ENCODE measurements around the gene AP1AR. TPM values are rescaled to one million over a fixed set of nuclear protein-coding genes. Genes with fewer than 3 reads are reported as not detected.

AP1AR gene
- polyA plus RNA-seq, 1 donor from 2014 or later: 143 TPM

DNA sequence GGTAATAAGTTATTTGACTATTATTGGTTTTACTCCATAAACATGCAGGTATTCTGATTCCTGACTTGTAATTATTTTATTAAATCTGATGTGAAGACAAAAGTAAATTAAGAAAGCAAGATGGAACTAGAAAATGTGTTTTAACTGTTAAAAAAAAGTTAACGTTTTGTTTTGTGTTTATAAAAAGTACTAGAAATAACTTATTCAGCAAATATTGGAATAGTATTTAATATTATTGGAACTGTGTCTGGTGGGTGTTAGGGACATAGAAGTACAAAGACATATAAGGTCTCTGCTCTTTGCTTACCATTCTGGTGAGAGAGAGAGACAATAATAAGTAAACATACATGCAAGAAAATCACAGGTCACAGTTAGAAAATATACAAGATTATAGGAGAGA, 38.5 kb downstream of the AP1AR start:
- Histone ChIP-seq H3K27ac (ENCODE audit: low read length) (no peak overlapping the region), H3K4me3 (ENCODE audit: low read length) (no peak overlapping the region), H3K9me3 (ENCODE audit: low read length) (no peaks in the 10 kb centered on the region), H3K79me2 (replicated peaks; ENCODE audit: insufficient read depth, low read length) (no peaks in the 10 kb centered on the region), H3K9me2 (ENCODE audit: insufficient read depth, low read length) (no peaks in the 10 kb centered on the region), H2AFZ (ENCODE audit: low read depth, low read length) (no peak overlapping the region), H3K27me3 (ENCODE audit: insufficient read depth, low read depth, low read length) (no peaks in the 10 kb centered on the region), H4K20me1 (ENCODE audit: insufficient read depth) (no peaks in the 10 kb centered on the region), H3K4me2 (ENCODE audit: low read length) (no peak overlapping the region), H3K9ac (ENCODE audit: low read length) (no peak overlapping the region), H3K36me3 (ENCODE audit: insufficient read depth, low read length) (peaks cover 4% of the 10 kb centered on the region), H3F3A (ENCODE audit: insufficient read depth, low read length, poor library complexity, severe bottlenecking) (no peaks in the 10 kb centered on the region)
- TF ChIP-seq RAD21 (conservative IDR thresholded peaks at IDR 0.05) (no peak), TAF1 (IDR thresholded peaks at IDR 0.05; ENCODE audit: low read depth) (no peak), EP300 (conservative IDR thresholded peaks at IDR 0.05; ENCODE audit: poor library complexity, severe bottlenecking) (no peak), POLR2AphosphoS5 (IDR thresholded peaks at IDR 0.05) (no peak), EZH2 (IDR thresholded peaks at IDR 0.05; ENCODE audit: borderline replicate concordance, insufficient read depth, low read length, poor library complexity, severe bottlenecking) (no peak), SMC3 (conservative IDR thresholded peaks at IDR 0.05; ENCODE audit: poor library complexity) (no peak), CTCF (IDR thresholded peaks at IDR 0.05; ENCODE audit: poor library complexity, severe bottlenecking) (no peak), MXI1 (conservative IDR thresholded peaks at IDR 0.05; ENCODE audit: poor library complexity, severe bottlenecking) (no peak)
- TF ChIP-seq, protein P1, sequence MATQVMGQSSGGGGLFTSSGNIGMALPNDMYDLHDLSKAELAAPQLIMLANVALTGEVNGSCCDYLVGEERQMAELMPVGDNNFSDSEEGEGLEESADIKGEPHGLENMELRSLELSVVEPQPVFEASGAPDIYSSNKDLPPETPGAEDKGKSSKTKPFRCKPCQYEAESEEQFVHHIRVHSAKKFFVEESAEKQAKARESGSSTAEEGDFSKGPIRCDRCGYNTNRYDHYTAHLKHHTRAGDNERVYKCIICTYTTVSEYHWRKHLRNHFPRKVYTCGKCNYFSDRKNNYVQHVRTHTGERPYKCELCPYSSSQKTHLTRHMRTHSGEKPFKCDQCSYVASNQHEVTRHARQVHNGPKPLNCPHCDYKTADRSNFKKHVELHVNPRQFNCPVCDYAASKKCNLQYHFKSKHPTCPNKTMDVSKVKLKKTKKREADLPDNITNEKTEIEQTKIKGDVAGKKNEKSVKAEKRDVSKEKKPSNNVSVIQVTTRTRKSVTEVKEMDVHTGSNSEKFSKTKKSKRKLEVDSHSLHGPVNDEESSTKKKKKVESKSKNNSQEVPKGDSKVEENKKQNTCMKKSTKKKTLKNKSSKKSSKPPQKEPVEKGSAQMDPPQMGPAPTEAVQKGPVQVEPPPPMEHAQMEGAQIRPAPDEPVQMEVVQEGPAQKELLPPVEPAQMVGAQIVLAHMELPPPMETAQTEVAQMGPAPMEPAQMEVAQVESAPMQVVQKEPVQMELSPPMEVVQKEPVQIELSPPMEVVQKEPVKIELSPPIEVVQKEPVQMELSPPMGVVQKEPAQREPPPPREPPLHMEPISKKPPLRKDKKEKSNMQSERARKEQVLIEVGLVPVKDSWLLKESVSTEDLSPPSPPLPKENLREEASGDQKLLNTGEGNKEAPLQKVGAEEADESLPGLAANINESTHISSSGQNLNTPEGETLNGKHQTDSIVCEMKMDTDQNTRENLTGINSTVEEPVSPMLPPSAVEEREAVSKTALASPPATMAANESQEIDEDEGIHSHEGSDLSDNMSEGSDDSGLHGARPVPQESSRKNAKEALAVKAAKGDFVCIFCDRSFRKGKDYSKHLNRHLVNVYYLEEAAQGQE (IDR thresholded peaks at IDR 0.05; ENCODE audit: borderline replicate concordance): no peak

GRCh38 chr4:112270640-112271421, 39.2 kb downstream of the AP1AR start:
- Histone ChIP-seq H3K4me2 (ENCODE audit: low read length) (no peak overlapping the region), H3K9ac (ENCODE audit: low read length) (no peak overlapping the region), H3K9me2 (ENCODE audit: insufficient read depth, low read length) (no peaks in the 10 kb centered on the region), H3K36me3 (ENCODE audit: insufficient read depth, low read length) (peaks cover 4% of the 10 kb centered on the region), H3F3A (ENCODE audit: insufficient read depth, low read length, poor library complexity, severe bottlenecking) (no peaks in the 10 kb centered on the region), H3K27ac (ENCODE audit: low read length) (no peak overlapping the region), H3K4me3 (ENCODE audit: low read length) (no peak overlapping the region), H3K9me3 (ENCODE audit: low read length) (no peaks in the 10 kb centered on the region), H4K20me1 (ENCODE audit: insufficient read depth) (no peaks in the 10 kb centered on the region), H3K27me3 (ENCODE audit: insufficient read depth, low read depth, low read length) (no peaks in the 10 kb centered on the region), H2AFZ (ENCODE audit: low read depth, low read length) (no peak overlapping the region), H3K79me2 (replicated peaks; ENCODE audit: insufficient read depth, low read length) (no peaks in the 10 kb centered on the region)
- TF ChIP-seq EZH2 (IDR thresholded peaks at IDR 0.05; ENCODE audit: borderline replicate concordance, insufficient read depth, low read length, poor library complexity, severe bottlenecking) (no peak), EP300 (conservative IDR thresholded peaks at IDR 0.05; ENCODE audit: poor library complexity, severe bottlenecking) (no peak)
- TF ChIP-seq, protein P1 (IDR thresholded peaks at IDR 0.05; ENCODE audit: borderline replicate concordance): no peak

Data from neural cell (in vitro differentiated cells).